Left cardiac atrium (tissue), 4 donors: ENCODE results near the gene RASGRF2. TPM values are rescaled to one million over a fixed set of nuclear protein-coding genes. Genes with fewer than 3 reads are reported as not detected.

Source experiments
- ATAC-seq, 2 donors: fragments of 200-7000 bp; cut with Tn5 transposase; one replicate each; pipeline ENCODE4 v1.9.1; 2020; ENCODE audit warnings: mild to moderate bottlenecking in 2 of 2, moderate library complexity in 2 of 2
- DNase-seq: peaks from one replicate; pipeline ENCODE4 v3.0.0-alpha.2; 2020
- intact Hi-C, 2 donors: fragments of 100-400 bp; cut with DNase I; formaldehyde crosslinking; loops; one replicate each; pipeline versions ENCODE4 v1.14.1 to v1.15.1; 2022 to 2023
- long read RNA-seq: library from polyadenylated mRNA; unstranded; transcript quantifications from one replicate; pipeline ENCODE4 v2.0.0, GENCODE V29; 2021
- total RNA-seq, 2 donors: library from RNA; stranded (reverse); fragmentation: NEBNext Ultra II Directional; extraction: Animal tissue kit (Norgen Biotek cat#: 25700); gene quantifications; one replicate each; pipeline ENCODE4 v1.2.1, GENCODE V29; 2021
- donor health status: DM: no; HTN: yes; CAD: no.
- donor health status: DM: no; HTN: yes; CAD: no; lungs with severe emphysema.
- donor health status: DM: yes; HTN: yes; CAD: no.
- donor health status: Dilated cardiomyopathy.

RASGRF2 gene
- total RNA-seq, result 10 to 100 TPM in 1 of 2 donors, 1 to 10 TPM in 1; 9.6 to 12.2 TPM
- long read RNA-seq, partial matches to known transcripts, result 1 of 3 reads
- long read RNA-seq, other reads (novel, unspliced or antisense), result 1 of 3 reads

GRCh38 chr5:80959768-80960442 is at the start of gene RASGRF2:
Gene RASGRF2 (plus strand): TSS chr5:80960363. CDS start chr5:80960739, 376 bp downstream.
- ATAC-seq, result peak; percentile 47 to 56
- intact Hi-C loops, result no loop called here
- peak; percentile 46 for DNase-seq

- intact Hi-C loops, result no loop called here
- ATAC-seq (no peak), DNase-seq (no peak)
Measured at GRCh38 chr5:80912479-80912878, 47.7 kb upstream of the RASGRF2 start.

- DNase-seq (no peak), ATAC-seq (no peak)
- intact Hi-C loops, result no loop called here
Measured at GRCh38 chr5:80915716-80916115, 44.4 kb upstream of the RASGRF2 start.

- DNase-seq, result no peak
- ATAC-seq, result no peak
- intact Hi-C loops, result no loop called here
Measured at GRCh38 chr5:80916676-80917075, 43.5 kb upstream of the RASGRF2 start.

GRCh38 chr5:80917631-80918030 is 42.5 kb upstream of the RASGRF2 start:
- ATAC-seq (no peak), DNase-seq (no peak)
- intact Hi-C loops, result no loop called here

GRCh38 chr5:80919678-80920196 is 40.4 kb upstream of the RASGRF2 start:
- intact Hi-C loops, result no loop called here
- DNase-seq (no peak), ATAC-seq (no peak)

- DNase-seq (no peak), ATAC-seq (no peak)
- intact Hi-C loops, result no loop called here
Measured at GRCh38 chr5:80920333-80920732, 39.8 kb upstream of the RASGRF2 start.

GRCh38 chr5:80921026-80921425 is 39.1 kb upstream of the RASGRF2 start:
- DNase-seq (no peak), ATAC-seq (no peak)
- intact Hi-C loops, result no loop called here

GRCh38 chr5:80925931-80926330 is 34.2 kb upstream of the RASGRF2 start:
- intact Hi-C loops, result no loop called here
- DNase-seq (no peak), ATAC-seq (no peak)

GRCh38 chr5:80926536-80926935 is 33.6 kb upstream of the RASGRF2 start:
- DNase-seq (no peak), ATAC-seq (no peak)
- intact Hi-C loops, result no loop called here

GRCh38 chr5:80926979-80927656 is 33.0 kb upstream of the RASGRF2 start:
- DNase-seq, result no peak
- intact Hi-C loops, result no loop called here
- ATAC-seq, result no peak

- ATAC-seq (no peak), DNase-seq (no peak)
- intact Hi-C loops, result no loop called here
Measured at GRCh38 chr5:80928073-80928472, 32.1 kb upstream of the RASGRF2 start.

- intact Hi-C loops, result no loop called here
- ATAC-seq, result no peak
- no peak for DNase-seq
Measured at GRCh38 chr5:80930940-80931339, 29.2 kb upstream of the RASGRF2 start.

- ATAC-seq, result no peak
- intact Hi-C loops, result no loop called here
Measured at GRCh38 chr5:80931411-80931810, 28.8 kb upstream of the RASGRF2 start.

GRCh38 chr5:80933036-80933435 is 27.1 kb upstream of the RASGRF2 start:
- intact Hi-C loops, result no loop called here
- DNase-seq, result no peak
- ATAC-seq, result no peak

More at GRCh38 chr5:80931411-80931810, 28.8 kb upstream of the RASGRF2 start:
- DNase-seq, result no peak

GRCh38 chr5:80934751-80935150 is 25.4 kb upstream of the RASGRF2 start:
- ATAC-seq, result no peak
- intact Hi-C loops, result no loop called here

GRCh38 chr5:80935811-80936385 is 24.3 kb upstream of the RASGRF2 start:
- ATAC-seq (no peak), DNase-seq (no peak)
- intact Hi-C loops, result no loop called here

More at GRCh38 chr5:80934751-80935150, 25.4 kb upstream of the RASGRF2 start:
- no peak for DNase-seq

GRCh38 chr5:80936881-80937280 is 23.3 kb upstream of the RASGRF2 start:
- intact Hi-C loops, result no loop called here
- no peak for DNase-seq
- ATAC-seq, result no peak

GRCh38 chr5:80937584-80938356 is 22.4 kb upstream of the RASGRF2 start:
- DNase-seq (no peak), ATAC-seq (no peak)
- intact Hi-C loops, result no loop called here
